Epithelial cell of esophagus (primary cell): ENCODE measurements around the gene IL1RAPL1.

ENCODE experiments used
- DNase-seq: peaks from one replicate; pipeline ENCODE4 v3.0.0; 2010; ENCODE audit warnings: low read depth
- H3K4me3 ChIP-seq: 2 replicates; pipeline ENCODE4 v1.5.1; 2011; ENCODE audit warnings: mild to moderate bottlenecking, low read length, control low read depth
- TF ChIP-seq, protein P1 (sequence below): IDR thresholded peaks from 2 replicates; pipeline ENCODE4 v1.5.1; 2011; ENCODE audit warnings: low read depth, mild to moderate bottlenecking, low read length, control low read depth, inconsistent platforms; ENCODE audit not compliant: insufficient read depth; ENCODE audit errors: missing control alignments

The IL1RAPL1 gene

DNA sequence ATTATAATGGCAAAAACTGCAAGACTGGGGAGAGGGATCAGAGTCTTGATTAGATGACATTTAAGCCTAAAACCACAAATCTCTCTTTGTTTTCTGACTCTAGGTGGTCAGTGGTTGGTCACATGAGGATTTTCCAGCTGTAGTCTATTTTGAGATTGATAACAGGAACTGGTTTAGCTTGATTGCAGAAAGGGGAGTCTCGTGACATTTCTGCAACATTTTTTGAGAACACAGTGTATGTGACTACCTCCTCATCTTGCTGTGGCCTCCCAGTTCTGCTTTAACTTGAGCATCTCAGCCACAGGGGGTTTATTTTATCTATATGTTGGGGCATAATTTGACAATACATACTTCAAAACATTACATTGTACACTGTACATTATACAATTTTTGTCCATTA is 901.7 kb downstream of the IL1RAPL1 start:
- no peak overlapping the region for H3K4me3 ChIP-seq
- TF ChIP-seq, protein P1, sequence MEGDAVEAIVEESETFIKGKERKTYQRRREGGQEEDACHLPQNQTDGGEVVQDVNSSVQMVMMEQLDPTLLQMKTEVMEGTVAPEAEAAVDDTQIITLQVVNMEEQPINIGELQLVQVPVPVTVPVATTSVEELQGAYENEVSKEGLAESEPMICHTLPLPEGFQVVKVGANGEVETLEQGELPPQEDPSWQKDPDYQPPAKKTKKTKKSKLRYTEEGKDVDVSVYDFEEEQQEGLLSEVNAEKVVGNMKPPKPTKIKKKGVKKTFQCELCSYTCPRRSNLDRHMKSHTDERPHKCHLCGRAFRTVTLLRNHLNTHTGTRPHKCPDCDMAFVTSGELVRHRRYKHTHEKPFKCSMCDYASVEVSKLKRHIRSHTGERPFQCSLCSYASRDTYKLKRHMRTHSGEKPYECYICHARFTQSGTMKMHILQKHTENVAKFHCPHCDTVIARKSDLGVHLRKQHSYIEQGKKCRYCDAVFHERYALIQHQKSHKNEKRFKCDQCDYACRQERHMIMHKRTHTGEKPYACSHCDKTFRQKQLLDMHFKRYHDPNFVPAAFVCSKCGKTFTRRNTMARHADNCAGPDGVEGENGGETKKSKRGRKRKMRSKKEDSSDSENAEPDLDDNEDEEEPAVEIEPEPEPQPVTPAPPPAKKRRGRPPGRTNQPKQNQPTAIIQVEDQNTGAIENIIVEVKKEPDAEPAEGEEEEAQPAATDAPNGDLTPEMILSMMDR, result no peak
- DNase-seq, result no peak

DNA sequence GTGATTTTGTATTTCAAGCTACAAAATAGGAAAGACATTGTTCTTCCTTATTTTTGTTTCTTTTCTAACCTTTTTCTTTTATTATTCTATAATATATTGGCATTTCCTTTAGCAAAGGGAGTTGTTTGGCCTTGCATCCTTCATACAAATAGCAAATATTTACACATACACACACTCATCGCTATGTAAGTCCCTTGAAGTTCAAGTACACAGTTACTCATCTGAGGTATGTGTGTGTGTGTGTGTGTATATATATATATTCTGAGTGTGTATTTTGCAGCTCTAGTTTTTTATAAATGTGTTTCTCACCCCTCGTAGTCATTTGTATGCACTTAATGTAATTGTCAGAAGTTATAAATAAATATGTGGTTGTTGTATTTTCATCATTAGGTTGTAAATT is 903.4 kb downstream of the IL1RAPL1 start:
- H3K4me3 ChIP-seq, result no peak overlapping the region
- peak; percentile 2 for DNase-seq
- TF ChIP-seq, protein P1, result no peak

DNA sequence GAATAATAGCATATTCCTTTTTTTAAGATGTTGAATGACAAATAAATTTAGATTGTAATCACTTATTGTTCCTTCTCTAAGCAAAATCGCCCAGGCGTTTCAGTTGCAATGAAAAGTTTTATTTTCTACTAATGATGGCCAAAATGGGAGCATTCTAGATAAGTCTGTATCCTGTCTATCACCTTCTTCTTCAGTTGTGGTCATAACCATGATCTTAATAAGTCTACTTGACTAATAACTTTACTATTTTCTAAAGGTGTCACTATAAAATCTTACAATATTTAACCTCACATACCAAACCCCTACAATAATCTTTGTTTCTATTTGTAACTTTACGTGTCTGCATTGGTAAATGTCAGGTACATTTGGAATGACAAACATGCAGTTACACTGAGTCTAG is 904.4 kb downstream of the IL1RAPL1 start:
- TF ChIP-seq, protein P1, result no peak
- H3K4me3 ChIP-seq, result no peak overlapping the region
- no peak for DNase-seq

DNA sequence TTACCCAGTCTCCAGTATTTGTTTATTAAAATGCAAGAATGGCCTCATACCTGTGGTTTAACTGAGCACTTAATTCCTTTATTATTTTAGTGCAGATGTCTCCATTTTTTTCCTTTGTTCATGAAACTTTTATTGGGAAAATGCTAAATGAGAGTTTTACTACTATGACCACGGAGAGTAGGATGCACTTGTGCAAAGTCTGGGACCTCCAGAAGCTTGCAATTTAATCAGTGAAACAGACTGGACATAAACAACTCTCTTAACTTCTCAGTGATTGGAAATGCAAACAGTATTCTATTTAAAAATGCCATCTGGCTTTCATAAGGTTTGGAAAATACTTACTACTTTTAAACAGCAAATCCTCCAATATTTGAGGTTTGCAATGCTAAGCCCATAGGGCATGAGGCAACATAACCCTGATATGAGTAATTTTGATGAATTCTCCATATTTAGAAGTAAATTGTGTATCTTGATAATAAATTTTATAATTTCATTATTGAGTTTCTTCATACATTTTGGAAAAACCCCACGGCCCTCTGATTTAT is 909.5 kb downstream of the IL1RAPL1 start:
- no peak overlapping the region for H3K4me3 ChIP-seq
- no peak for DNase-seq
- TF ChIP-seq, protein P1, result no peak

DNA sequence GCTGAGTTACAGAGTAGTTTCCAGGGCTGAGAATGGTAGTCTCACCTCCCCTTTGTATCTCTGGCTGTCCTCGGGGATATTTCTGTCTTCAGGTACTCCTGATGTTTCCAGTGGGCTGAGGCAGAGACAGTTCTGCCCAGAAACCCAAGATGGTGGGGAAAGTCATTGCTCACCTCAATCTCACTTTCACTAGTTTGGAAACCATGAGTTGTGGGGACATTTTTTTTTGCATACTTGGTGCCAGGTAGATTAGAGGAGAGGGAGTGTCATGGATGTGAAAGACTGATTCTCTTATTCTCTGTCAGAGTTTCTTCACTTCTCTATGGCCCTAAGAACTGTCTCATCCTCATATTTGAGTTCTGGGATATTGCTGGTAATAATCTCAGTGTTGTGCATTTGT is 919.5 kb downstream of the IL1RAPL1 start:
- TF ChIP-seq, protein P1, result no peak
- no peak for DNase-seq
- H3K4me3 ChIP-seq, result no peak overlapping the region

DNA sequence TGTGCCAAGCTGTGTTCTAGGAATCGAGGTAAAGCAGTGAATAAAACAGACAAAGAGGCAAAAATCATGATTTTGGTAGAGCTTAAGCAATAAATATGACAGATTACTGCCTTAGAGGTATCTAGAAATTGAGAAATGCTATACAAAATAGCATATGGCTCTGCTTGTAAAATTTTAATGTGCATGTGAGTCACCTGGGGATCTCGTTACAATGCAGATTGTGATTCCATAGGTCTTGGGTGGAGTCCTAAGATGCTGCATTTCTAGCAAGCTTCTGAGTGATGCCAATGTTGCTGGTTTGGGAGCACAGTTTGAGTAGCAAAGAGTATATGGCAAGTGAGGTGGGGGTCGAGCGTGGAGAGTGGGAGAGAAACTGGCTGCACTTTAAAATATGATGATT is 930.9 kb downstream of the IL1RAPL1 start:
- H3K4me3 ChIP-seq, result no peak overlapping the region
- TF ChIP-seq, protein P1, result no peak
- no peak for DNase-seq

DNA sequence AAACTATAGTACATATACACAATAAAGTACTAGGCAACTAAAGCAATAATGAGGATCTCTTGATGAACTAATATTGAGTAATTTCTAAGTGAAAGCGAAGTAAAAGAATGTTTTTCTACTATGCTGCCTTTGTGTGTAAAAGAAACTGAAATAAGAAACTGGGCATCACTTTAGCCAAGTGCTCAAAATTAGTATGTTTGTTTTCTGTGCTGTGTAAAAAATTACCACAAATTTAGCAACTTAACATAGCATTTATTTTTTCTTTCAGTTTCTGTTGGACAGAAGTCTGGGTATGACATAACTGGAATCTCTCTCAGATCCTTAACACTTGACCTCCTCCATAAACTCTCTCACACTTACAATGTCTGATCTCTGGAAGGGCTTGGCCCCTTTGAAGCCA is 941.0 kb downstream of the IL1RAPL1 start:
- TF ChIP-seq, protein P1, result no peak
- DNase-seq, result no peak
- H3K4me3 ChIP-seq, result no peak overlapping the region
